Measurements from ENCODE around the gene FSTL3. TPM values are rescaled to one million over a fixed set of nuclear protein-coding genes. Genes with fewer than 3 reads are reported as not detected.

FSTL3 gene
- total RNA-seq, 1 experiment from 2014 or later = 6.0 TPM

DNA sequence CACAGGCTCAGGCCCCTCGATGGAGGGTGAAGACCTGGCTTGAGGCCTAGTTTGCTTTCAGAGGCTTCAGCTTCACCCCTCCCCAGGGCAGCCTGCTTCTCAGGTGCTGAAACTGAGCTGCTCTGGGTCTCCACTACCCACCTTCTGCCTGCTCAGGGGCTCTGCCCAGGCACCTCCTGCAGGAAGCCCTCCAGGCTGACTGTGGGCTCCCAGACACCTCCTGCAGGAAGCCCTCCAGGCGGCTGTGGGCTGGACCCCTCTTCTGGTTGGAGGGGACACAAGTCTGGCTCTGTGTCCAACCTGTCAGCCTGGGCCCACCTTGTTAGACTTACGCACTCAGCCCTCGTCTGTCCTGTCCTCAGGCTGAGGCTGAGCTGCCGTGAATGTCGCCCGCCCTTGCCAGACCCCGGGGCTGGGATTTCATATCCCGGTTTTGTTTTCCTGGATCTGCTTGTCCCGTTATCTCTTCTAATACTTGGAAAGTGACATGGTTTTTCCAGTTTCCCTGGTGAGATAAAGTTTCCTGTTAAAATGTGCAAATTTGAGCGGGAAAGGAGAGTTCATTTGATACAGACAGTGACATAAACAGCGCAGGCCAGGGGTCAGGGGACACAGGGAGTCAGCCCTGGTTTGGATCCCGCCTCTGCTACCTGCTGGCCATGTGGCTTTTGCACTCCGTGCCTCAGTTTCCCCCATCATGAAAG is 53.9 kb downstream of the FSTL3 start:
- Histone ChIP-seq H3K4me1 (ENCODE audit: insufficient read depth, low read length, poor library complexity, severe bottlenecking) (no peaks in the 10 kb centered on the region), H3K27ac (ENCODE audit: low read depth, low read length, poor library complexity, severe bottlenecking) (no peak overlapping the region), H3K9me3 (ENCODE audit: low read depth, low read length, poor library complexity, severe bottlenecking) (no peaks in the 10 kb centered on the region), H3K4me3 (ENCODE audit: low read depth, low read length, poor library complexity, severe bottlenecking) (no peak overlapping the region), H3K36me3 (ENCODE audit: insufficient read depth, low read length, poor library complexity, severe bottlenecking) (no peaks in the 10 kb centered on the region), H3K27me3 (replicated peaks; ENCODE audit: insufficient read depth, low read depth, low read length, poor library complexity) (no peaks in the 10 kb centered on the region)
- DNase-seq (ENCODE audit: low spot score) = no peak
- intact Hi-C loops (cut with micrococcal nuclease; ENCODE audit: unreplicated experiment) = loop anchor here (5.0 kb wide), 1 partner anchor 143 kb away; the partner anchor contains the start of gene HCN2
- ChIA-PET POLR2A (ENCODE audit: low non-redundant PET) (no interaction called here), CTCF (no interaction called here)
- no peak for TF ChIP-seq EZH2 (IDR thresholded peaks at IDR 0.05; ENCODE audit: borderline replicate concordance, low read depth, low read length, poor library complexity, severe bottlenecking)
- TF ChIP-seq, protein P1, sequence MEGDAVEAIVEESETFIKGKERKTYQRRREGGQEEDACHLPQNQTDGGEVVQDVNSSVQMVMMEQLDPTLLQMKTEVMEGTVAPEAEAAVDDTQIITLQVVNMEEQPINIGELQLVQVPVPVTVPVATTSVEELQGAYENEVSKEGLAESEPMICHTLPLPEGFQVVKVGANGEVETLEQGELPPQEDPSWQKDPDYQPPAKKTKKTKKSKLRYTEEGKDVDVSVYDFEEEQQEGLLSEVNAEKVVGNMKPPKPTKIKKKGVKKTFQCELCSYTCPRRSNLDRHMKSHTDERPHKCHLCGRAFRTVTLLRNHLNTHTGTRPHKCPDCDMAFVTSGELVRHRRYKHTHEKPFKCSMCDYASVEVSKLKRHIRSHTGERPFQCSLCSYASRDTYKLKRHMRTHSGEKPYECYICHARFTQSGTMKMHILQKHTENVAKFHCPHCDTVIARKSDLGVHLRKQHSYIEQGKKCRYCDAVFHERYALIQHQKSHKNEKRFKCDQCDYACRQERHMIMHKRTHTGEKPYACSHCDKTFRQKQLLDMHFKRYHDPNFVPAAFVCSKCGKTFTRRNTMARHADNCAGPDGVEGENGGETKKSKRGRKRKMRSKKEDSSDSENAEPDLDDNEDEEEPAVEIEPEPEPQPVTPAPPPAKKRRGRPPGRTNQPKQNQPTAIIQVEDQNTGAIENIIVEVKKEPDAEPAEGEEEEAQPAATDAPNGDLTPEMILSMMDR (conservative IDR thresholded peaks at IDR 0.05; ENCODE audit: low read depth, low read length) = no peak
- no TSS peak for BruUV-seq (replicated peaks)

DNA sequence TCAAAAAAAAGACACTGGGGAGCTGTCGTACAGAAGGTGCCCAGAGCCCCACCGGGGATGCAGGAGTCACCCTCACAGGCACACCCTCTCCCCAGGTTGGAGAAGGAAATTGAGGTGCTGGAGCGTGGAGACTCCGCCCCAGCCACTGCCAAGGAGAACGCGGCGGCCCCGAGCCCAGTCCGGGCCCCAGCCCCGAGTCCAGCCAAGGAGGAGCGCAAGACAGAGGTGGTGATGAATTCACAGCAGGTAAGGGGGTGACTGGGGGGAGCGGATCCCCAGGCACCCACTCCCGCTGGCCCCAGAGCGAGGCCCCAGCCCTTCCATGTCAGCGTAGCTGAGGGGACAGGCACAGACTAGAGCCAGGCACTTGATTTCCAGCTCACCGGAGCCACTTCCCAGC is 54.8 kb downstream of the FSTL3 start:
- intact Hi-C loops (cut with micrococcal nuclease; ENCODE audit: unreplicated experiment) = loop anchor here (5.0 kb wide), 1 partner anchor 144 kb away; the partner anchor contains the start of gene HCN2

DNA sequence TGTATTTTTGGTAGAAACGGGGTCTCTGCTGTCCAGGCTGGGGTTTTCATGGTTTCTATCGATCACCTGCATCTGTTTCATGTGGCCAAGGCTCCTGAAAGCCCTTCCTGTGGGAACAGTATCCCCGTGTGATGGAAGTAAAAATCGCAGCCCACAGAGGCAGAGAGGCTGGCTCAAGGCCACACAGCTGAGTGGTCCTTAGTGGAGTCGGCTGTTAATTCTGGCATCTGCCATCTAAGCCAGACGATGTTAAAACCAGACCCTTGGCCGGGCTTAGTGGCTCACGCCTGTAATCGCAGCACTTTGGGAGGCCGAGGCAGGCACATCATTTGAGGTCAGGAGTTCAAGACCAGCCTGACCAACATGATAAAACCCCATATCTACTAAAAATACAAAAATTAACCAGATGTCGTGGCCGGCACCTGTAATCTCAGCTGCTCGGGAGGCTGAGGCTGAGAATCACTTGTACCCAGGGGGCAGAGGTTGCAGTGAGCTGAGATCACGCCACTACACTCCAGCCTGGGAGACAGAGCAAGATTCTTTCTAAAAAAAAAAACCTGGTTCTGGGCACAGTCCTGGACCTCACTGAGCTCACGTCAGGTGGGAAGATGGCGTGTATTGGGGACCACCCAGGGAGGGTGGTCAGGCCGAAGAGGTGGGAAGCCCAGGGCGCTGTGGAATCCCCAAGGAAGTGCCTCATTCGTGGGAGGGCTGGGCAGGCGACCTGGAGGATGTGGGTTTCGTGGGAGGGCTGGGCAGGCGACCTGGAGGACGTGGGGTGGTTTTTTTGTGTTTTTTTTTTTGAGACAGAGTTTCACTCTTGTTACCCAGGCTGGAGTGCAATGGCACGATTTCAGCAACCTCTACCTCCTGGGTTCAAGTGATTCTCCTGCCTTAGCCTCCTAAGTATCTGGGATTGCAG is 56.2 kb downstream of the FSTL3 start:
- Histone ChIP-seq H3K27me3 (replicated peaks; ENCODE audit: insufficient read depth, low read depth, low read length, poor library complexity) (no peaks in the 10 kb centered on the region), H3K9me3 (ENCODE audit: low read depth, low read length, poor library complexity, severe bottlenecking) (no peaks in the 10 kb centered on the region), H3K4me3 (ENCODE audit: low read depth, low read length, poor library complexity, severe bottlenecking) (no peak overlapping the region), H3K27ac (ENCODE audit: low read depth, low read length, poor library complexity, severe bottlenecking) (no peak overlapping the region), H3K4me1 (ENCODE audit: insufficient read depth, low read length, poor library complexity, severe bottlenecking) (no peaks in the 10 kb centered on the region), H3K36me3 (ENCODE audit: insufficient read depth, low read length, poor library complexity, severe bottlenecking) (no peaks in the 10 kb centered on the region)
- TF ChIP-seq, protein P1 (conservative IDR thresholded peaks at IDR 0.05; ENCODE audit: low read depth, low read length) = no peak
- TF ChIP-seq EZH2 (IDR thresholded peaks at IDR 0.05; ENCODE audit: borderline replicate concordance, low read depth, low read length, poor library complexity, severe bottlenecking) = no peak
- BruUV-seq (replicated peaks) = no TSS peak
- CTCF ChIA-PET = no interaction called here
- POLR2A ChIA-PET (ENCODE audit: low non-redundant PET) = no interaction called here
- intact Hi-C loops (cut with micrococcal nuclease; ENCODE audit: unreplicated experiment) = loop anchor here (5.0 kb wide), 1 partner anchor 145 kb away; the partner anchor contains the start of gene HCN2
- DNase-seq (ENCODE audit: low spot score) = no peak

More for the DNA sequence above, 54.8 kb downstream of the FSTL3 start:
- DNase-seq (ENCODE audit: low spot score) = no peak
- no peaks in the 10 kb centered on the region for H3K4me1 ChIP-seq (ENCODE audit: insufficient read depth, low read length, poor library complexity, severe bottlenecking)
- ChIA-PET CTCF (interaction anchor here (0.5 kb wide), 1 partner anchor 29 kb away, joined by 3 read pairs; no protein-coding TSS in a partner anchor), POLR2A (ENCODE audit: low non-redundant PET) (no interaction called here)
- no peaks in the 10 kb centered on the region for H3K36me3 ChIP-seq (ENCODE audit: insufficient read depth, low read length, poor library complexity, severe bottlenecking)
- H3K9me3 ChIP-seq (ENCODE audit: low read depth, low read length, poor library complexity, severe bottlenecking) = no peaks in the 10 kb centered on the region
- TF ChIP-seq, protein P1 (conservative IDR thresholded peaks at IDR 0.05; ENCODE audit: low read depth, low read length) = no peak
- TF ChIP-seq EZH2 (IDR thresholded peaks at IDR 0.05; ENCODE audit: borderline replicate concordance, low read depth, low read length, poor library complexity, severe bottlenecking) = no peak
- no TSS peak for BruUV-seq (replicated peaks)
- no peaks in the 10 kb centered on the region for H3K27me3 ChIP-seq (replicated peaks; ENCODE audit: insufficient read depth, low read depth, low read length, poor library complexity)
- no peak overlapping the region for H3K4me3 ChIP-seq (ENCODE audit: low read depth, low read length, poor library complexity, severe bottlenecking)
- H3K27ac ChIP-seq (ENCODE audit: low read depth, low read length, poor library complexity, severe bottlenecking) = no peak overlapping the region

Other genes with a start within 250 kb of the FSTL3 start
- gene SHC2, start 215.4 kb upstream of the FSTL3 start, total RNA-seq (2021) = 1.1 and 2.0 TPM in 2 replicates
- 0.59 and 0.84 TPM in 2 replicates for gene MADCAM1, start 179.9 kb upstream of the FSTL3 start, total RNA-seq (2021)
- gene TPGS1, start 168.9 kb upstream of the FSTL3 start, total RNA-seq (2021) = 20.7 and 22.2 TPM in 2 replicates
- 109 and 113 TPM in 2 replicates for gene CDC34, start 144.6 kb upstream of the FSTL3 start, total RNA-seq (2021)
- gene GZMM, start 132.3 kb upstream of the FSTL3 start, total RNA-seq (2021) = 1.0 and 2.5 TPM in 2 replicates
- gene BSG, start 103.8 kb upstream of the FSTL3 start, total RNA-seq (2021) = 865 TPM in 2 replicates
- 13.1 and 15.7 TPM in 2 replicates for gene HCN2, start 86.5 kb upstream of the FSTL3 start, total RNA-seq (2021)
- gene POLRMT, start 42.9 kb upstream of the FSTL3 start, total RNA-seq (2021) = 100 and 107 TPM in 2 replicates
- gene FGF22, start 36.5 kb upstream of the FSTL3 start, total RNA-seq (2021) = 0.19 and 0.57 TPM in 2 replicates
- gene RNF126, start 13.2 kb upstream of the FSTL3 start, total RNA-seq (2021) = 90.2 and 93.3 TPM in 2 replicates
- not detected in 2 replicates for gene PRSS57, start 19.1 kb downstream of the FSTL3 start, total RNA-seq (2021)
- 21.2 and 40.3 TPM in 2 replicates for gene PALM, start 32.5 kb downstream of the FSTL3 start, total RNA-seq (2021)
- gene MISP, start 74.7 kb downstream of the FSTL3 start, total RNA-seq (2021) = 0.11 TPM in 1 of 2 replicates, not detected in the other
- gene PTBP1, start 121.1 kb downstream of the FSTL3 start, total RNA-seq (2021) = 713 and 800 TPM in 2 replicates
- 13.3 and 20.1 TPM in 2 replicates for gene PLPPR3, start 145.6 kb downstream of the FSTL3 start, total RNA-seq (2021)
- not detected in 2 replicates for gene AZU1, start 151.4 kb downstream of the FSTL3 start, total RNA-seq (2021)
- not detected in 2 replicates for gene PRTN3, start 164.6 kb downstream of the FSTL3 start, total RNA-seq (2021)
- gene ELANE, start 175.9 kb downstream of the FSTL3 start, total RNA-seq (2021) = not detected in 2 replicates
- gene CFD, start 183.3 kb downstream of the FSTL3 start, total RNA-seq (2021) = 1.1 and 1.4 TPM in 2 replicates
- gene MED16, start 216.8 kb downstream of the FSTL3 start, total RNA-seq (2021) = 83.0 and 86.3 TPM in 2 replicates
- gene RNU6-9, start 217.1 kb downstream of the FSTL3 start, total RNA-seq (2021) = not detected in 2 replicates
- 39.3 and 45.5 TPM in 2 replicates for gene R3HDM4, start 236.8 kb downstream of the FSTL3 start, total RNA-seq (2021)
- 0.20 TPM in 1 of 2 replicates, not detected in the other for gene KISS1R, start 240.9 kb downstream of the FSTL3 start, total RNA-seq (2021)
- gene ARID3A, start 249.6 kb downstream of the FSTL3 start, total RNA-seq (2021) = 19.6 and 26.3 TPM in 2 replicates

Data from A673 (cell line).